ENCODE data around the gene WTIP.
A peak's percentile ranks its signal among the peaks of the same experiment; 100 is the strongest.

WTIP gene

GRCh38 chr19:34499155-34499834, 17.7 kb downstream of the WTIP start:
- WGBS (ENCODE audit: insufficient coverage), result 100% methylated on average over 7 of the region's 13 CpGs
- DNase-seq, result no peak
- H3K4me3 ChIP-seq (ENCODE audit: control insufficient read depth in 1 of 7, extremely low read depth in 1 of 7, insufficient read depth in 4 of 7, low read depth in 2 of 7, low read length in 6 of 7), result no peak overlapping the region
- peaks cover 0 to 28% (median 9%) of the 10 kb centered on the region in 5 experiments for H3K27me3 ChIP-seq (replicated peaks in 2 of 5; ENCODE audit: control insufficient read depth in 4 of 5, insufficient read depth in 5 of 5, low read length in 4 of 5)
- H3K4me1 ChIP-seq (ENCODE audit: control extremely low read depth in 1 of 4, control insufficient read depth in 4 of 4, insufficient read depth in 4 of 4, low read length in 3 of 4), result peaks cover 0 to 4% (median 0%) of the 10 kb centered on the region in 4 experiments
- no peaks in the 10 kb centered on the region for H3K9me3 ChIP-seq (ENCODE audit: control extremely low read depth in 1 of 5, control insufficient read depth in 4 of 5, insufficient read depth in 2 of 5, low read depth in 1 of 5, low read length in 4 of 5)
- H3K36me3 ChIP-seq (ENCODE audit: control insufficient read depth in 4 of 4, insufficient read depth in 4 of 4, low read length in 3 of 4), result no peaks in the 10 kb centered on the region
- ChIA-PET CTCF (interaction anchor here (0.6 kb wide), 1 partner anchor 34 kb away, joined by 3 read pairs; no protein-coding TSS in a partner anchor), POLR2A (no interaction called here)
- no peak overlapping the region for H3K27ac ChIP-seq (ENCODE audit: insufficient read depth in 1 of 2, low read depth in 1 of 2, low read length in 2 of 2, poor library complexity in 1 of 2, severe bottlenecking in 2 of 2)

- CTCF ChIA-PET, result interaction anchor here (1.0 to 1.2 kb wide), 2 partner anchors 18 to 66 kb away, joined by 3 read pairs; no protein-coding TSS in a partner anchor
- 17% methylated on average over 13 of the region's 25 CpGs for WGBS (ENCODE audit: insufficient coverage)
- Histone ChIP-seq H3K4me1 (ENCODE audit: control extremely low read depth in 1 of 4, control insufficient read depth in 4 of 4, insufficient read depth in 4 of 4, low read length in 3 of 4) (peaks cover 0 to 4% (median 0%) of the 10 kb centered on the region in 4 experiments), H3K36me3 (ENCODE audit: control insufficient read depth in 4 of 4, insufficient read depth in 4 of 4, low read length in 3 of 4) (no peaks in the 10 kb centered on the region), H3K4me3 (ENCODE audit: control insufficient read depth in 1 of 7, extremely low read depth in 1 of 7, insufficient read depth in 4 of 7, low read depth in 2 of 7, low read length in 6 of 7) (no peak overlapping the region), H3K9me3 (ENCODE audit: control extremely low read depth in 1 of 5, control insufficient read depth in 4 of 5, insufficient read depth in 2 of 5, low read depth in 1 of 5, low read length in 4 of 5) (no peaks in the 10 kb centered on the region), H3K27ac (ENCODE audit: insufficient read depth in 1 of 2, low read depth in 1 of 2, low read length in 2 of 2, poor library complexity in 1 of 2, severe bottlenecking in 2 of 2) (no peak overlapping the region), H3K27me3 (replicated peaks in 2 of 5; ENCODE audit: control insufficient read depth in 4 of 5, insufficient read depth in 5 of 5, low read length in 4 of 5) (peaks cover 0 to 28% (median 9%) of the 10 kb centered on the region in 5 experiments)
- POLR2A ChIA-PET, result no interaction called here
- DNase-seq, result peak in 1 of 3 donors; percentile 9
These were observed 19.1 kb downstream of the WTIP start for GRCh38 chr19:34500656-34501120.

- Histone ChIP-seq H3K4me3 (ENCODE audit: control insufficient read depth in 1 of 7, extremely low read depth in 1 of 7, insufficient read depth in 4 of 7, low read depth in 2 of 7, low read length in 6 of 7) (no peak overlapping the region), H3K9me3 (ENCODE audit: control extremely low read depth in 1 of 5, control insufficient read depth in 4 of 5, insufficient read depth in 2 of 5, low read depth in 1 of 5, low read length in 4 of 5) (no peaks in the 10 kb centered on the region), H3K27me3 (replicated peaks in 2 of 5; ENCODE audit: control insufficient read depth in 4 of 5, insufficient read depth in 5 of 5, low read length in 4 of 5) (peaks cover 0 to 28% (median 9%) of the 10 kb centered on the region in 5 experiments), H3K4me1 (ENCODE audit: control extremely low read depth in 1 of 4, control insufficient read depth in 4 of 4, insufficient read depth in 4 of 4, low read length in 3 of 4) (peaks cover 0 to 4% (median 0%) of the 10 kb centered on the region in 4 experiments), H3K36me3 (ENCODE audit: control insufficient read depth in 4 of 4, insufficient read depth in 4 of 4, low read length in 3 of 4) (no peaks in the 10 kb centered on the region), H3K27ac (ENCODE audit: insufficient read depth in 1 of 2, low read depth in 1 of 2, low read length in 2 of 2, poor library complexity in 1 of 2, severe bottlenecking in 2 of 2) (no peak overlapping the region)
- ChIA-PET POLR2A (no interaction called here), CTCF (no interaction called here)
- 18% methylated on average over 29 of the region's 40 CpGs for WGBS (ENCODE audit: insufficient coverage)
- DNase-seq, result peak; percentile 80 to 88 (median 83)
These were observed 20.1 kb downstream of the WTIP start for GRCh38 chr19:34501339-34502320.

GRCh38 chr19:34502582-34503411, 21.2 kb downstream of the WTIP start:
- CTCF ChIA-PET, result no interaction called here
- no peak overlapping the region for H3K4me3 ChIP-seq (ENCODE audit: control insufficient read depth in 1 of 7, extremely low read depth in 1 of 7, insufficient read depth in 4 of 7, low read depth in 2 of 7, low read length in 6 of 7)
- H3K9me3 ChIP-seq (ENCODE audit: control extremely low read depth in 1 of 5, control insufficient read depth in 4 of 5, insufficient read depth in 2 of 5, low read depth in 1 of 5, low read length in 4 of 5), result no peaks in the 10 kb centered on the region
- no peak for DNase-seq
- H3K4me1 ChIP-seq (ENCODE audit: control extremely low read depth in 1 of 4, control insufficient read depth in 4 of 4, insufficient read depth in 4 of 4, low read length in 3 of 4), result peaks cover 0 to 4% (median 0%) of the 10 kb centered on the region in 4 experiments
- POLR2A ChIA-PET, result no interaction called here
- peaks cover 2 to 28% (median 9%) of the 10 kb centered on the region in 5 experiments for H3K27me3 ChIP-seq (replicated peaks in 2 of 5; ENCODE audit: control insufficient read depth in 4 of 5, insufficient read depth in 5 of 5, low read length in 4 of 5)
- no peaks in the 10 kb centered on the region for H3K36me3 ChIP-seq (ENCODE audit: control insufficient read depth in 4 of 4, insufficient read depth in 4 of 4, low read length in 3 of 4)
- 93% methylated on average over 14 of the region's 15 CpGs for WGBS (ENCODE audit: insufficient coverage)
- no peak overlapping the region for H3K27ac ChIP-seq (ENCODE audit: insufficient read depth in 1 of 2, low read depth in 1 of 2, low read length in 2 of 2, poor library complexity in 1 of 2, severe bottlenecking in 2 of 2)

- no peaks in the 10 kb centered on the region for H3K36me3 ChIP-seq (ENCODE audit: control insufficient read depth in 4 of 4, insufficient read depth in 4 of 4, low read length in 3 of 4)
- DNase-seq, result no peak
- H3K27me3 ChIP-seq (replicated peaks in 2 of 5; ENCODE audit: control insufficient read depth in 4 of 5, insufficient read depth in 5 of 5, low read length in 4 of 5), result peaks cover 2 to 28% (median 9%) of the 10 kb centered on the region in 5 experiments
- ChIA-PET POLR2A (no interaction called here), CTCF (no interaction called here)
- no peak overlapping the region for H3K4me3 ChIP-seq (ENCODE audit: control insufficient read depth in 1 of 7, extremely low read depth in 1 of 7, insufficient read depth in 4 of 7, low read depth in 2 of 7, low read length in 6 of 7)
- no peaks in the 10 kb centered on the region for H3K9me3 ChIP-seq (ENCODE audit: control extremely low read depth in 1 of 5, control insufficient read depth in 4 of 5, insufficient read depth in 2 of 5, low read depth in 1 of 5, low read length in 4 of 5)
- WGBS (ENCODE audit: insufficient coverage), result 97% methylated on average over 16 of the region's 16 CpGs
- H3K4me1 ChIP-seq (ENCODE audit: control extremely low read depth in 1 of 4, control insufficient read depth in 4 of 4, insufficient read depth in 4 of 4, low read length in 3 of 4), result peaks cover 0 to 4% (median 0%) of the 10 kb centered on the region in 4 experiments
- H3K27ac ChIP-seq (ENCODE audit: insufficient read depth in 1 of 2, low read depth in 1 of 2, low read length in 2 of 2, poor library complexity in 1 of 2, severe bottlenecking in 2 of 2), result no peak overlapping the region
These were observed 22.1 kb downstream of the WTIP start for GRCh38 chr19:34503531-34504272.

GRCh38 chr19:34504273-34504808, 22.8 kb downstream of the WTIP start:
- ChIA-PET POLR2A (no interaction called here), CTCF (no interaction called here)
- H3K27ac ChIP-seq (ENCODE audit: insufficient read depth in 1 of 2, low read depth in 1 of 2, low read length in 2 of 2, poor library complexity in 1 of 2, severe bottlenecking in 2 of 2), result no peak overlapping the region

More at GRCh38 chr19:34504273-34504808, 22.8 kb downstream of the WTIP start:
- Histone ChIP-seq H3K4me3 (ENCODE audit: control insufficient read depth in 1 of 7, extremely low read depth in 1 of 7, insufficient read depth in 4 of 7, low read depth in 2 of 7, low read length in 6 of 7) (no peak overlapping the region), H3K4me1 (ENCODE audit: control extremely low read depth in 1 of 4, control insufficient read depth in 4 of 4, insufficient read depth in 4 of 4, low read length in 3 of 4) (peaks cover 0 to 4% (median 0%) of the 10 kb centered on the region in 4 experiments), H3K9me3 (ENCODE audit: control extremely low read depth in 1 of 5, control insufficient read depth in 4 of 5, insufficient read depth in 2 of 5, low read depth in 1 of 5, low read length in 4 of 5) (no peaks in the 10 kb centered on the region), H3K36me3 (ENCODE audit: control insufficient read depth in 4 of 4, insufficient read depth in 4 of 4, low read length in 3 of 4) (no peaks in the 10 kb centered on the region), H3K27me3 (replicated peaks in 2 of 5; ENCODE audit: control insufficient read depth in 4 of 5, insufficient read depth in 5 of 5, low read length in 4 of 5) (peaks cover 2 to 22% (median 7%) of the 10 kb centered on the region in 5 experiments)
- no peak for DNase-seq
- 100% methylated on average over 1 of the region's 6 CpGs for WGBS (ENCODE audit: insufficient coverage)
